GM19452 (cell line): ENCODE measurements around the gene ZNF28.
A peak's percentile ranks its signal among the peaks of the same experiment; 100 is the strongest.
"Not testable (repeated sequence)": the region's sequence is repeated elsewhere in the genome, so short reads cannot be mapped to it uniquely, and the experiment has no call there.

ENCODE experiments used
- ATAC-seq: cut with Tn5 transposase; IDR thresholded peaks from one replicate; pipeline ENCODE4 v1.9.1; 2021; ENCODE audit not compliant: unreplicated experiment

The ZNF28 gene

GRCh38 chr19:52821204-52821960, at the start of gene ZNF28:
ZNF28 (minus strand) TSS chr19:52821633; CDS start chr19:52817958, 3,675 bp downstream.
- peak; percentile 96 for ATAC-seq

GRCh38 chr19:52868031-52868430, 46.6 kb upstream of the ZNF28 start:
- ATAC-seq: not testable (repeated sequence)

GRCh38 chr19:52857378-52858191, 36.2 kb upstream of the ZNF28 start, which contains the start of gene ZNF468:
ZNF468 (minus strand) TSS chr19:52857619; CDS start chr19:52854272, 3,347 bp downstream.
- ATAC-seq: peak; percentile 93

GRCh38 chr19:52856540-52857377, 35.3 kb upstream of the ZNF28 start:
- ATAC-seq: peak; percentile 23

- ATAC-seq: not testable (repeated sequence)
Observed at GRCh38 chr19:52847352-52847751, 25.9 kb upstream of the ZNF28 start.

- not testable (repeated sequence) for ATAC-seq
Observed at GRCh38 chr19:52840825-52841465, 19.5 kb upstream of the ZNF28 start.

GRCh38 chr19:52834289-52834688, 12.9 kb upstream of the ZNF28 start:
- not testable (repeated sequence) for ATAC-seq

GRCh38 chr19:52833541-52833940, 12.1 kb upstream of the ZNF28 start:
- ATAC-seq: not testable (repeated sequence)

GRCh38 chr19:52829866-52830265, 8.4 kb upstream of the ZNF28 start:
- not testable (repeated sequence) for ATAC-seq

GRCh38 chr19:52825765-52826164, 4.3 kb upstream of the ZNF28 start:
- ATAC-seq: no peak

- no peak for ATAC-seq
Observed at GRCh38 chr19:52823676-52824075, 2.2 kb upstream of the ZNF28 start.

- ATAC-seq: not testable (repeated sequence)
Observed at GRCh38 chr19:52820472-52821203, 795 bp downstream of the ZNF28 start.

GRCh38 chr19:52809801-52810200, 11.6 kb downstream of the ZNF28 start:
- ATAC-seq: no peak

GRCh38 chr19:52799950-52800640, 21.3 kb downstream of the ZNF28 start:
- not testable (repeated sequence) for ATAC-seq

GRCh38 chr19:52789440-52789839, 32.0 kb downstream of the ZNF28 start:
- no peak for ATAC-seq

GRCh38 chr19:52786464-52787354, 34.7 kb downstream of the ZNF28 start, which contains the start of gene ZNF600:
ZNF600 (minus strand) TSS chr19:52786791; CDS start chr19:52778888, 7,903 bp downstream.
- peak; percentile 95 for ATAC-seq

GRCh38 chr19:52786078-52786463, 35.4 kb downstream of the ZNF28 start:
- peak; percentile 22 for ATAC-seq

- no peak for ATAC-seq
Observed at GRCh38 chr19:52785506-52785905, 35.9 kb downstream of the ZNF28 start.
